Thyroid gland (tissue), 4 donors: ENCODE data around the gene GRAMD2B.

Experiments
- CTCF ChIP-seq, 6 experiments: fragments of 200-600 bp in 3 of 6; fragments of 450-650 bp in 3 of 6; sonication (generic) in 3 of 6; IDR thresholded peaks; one replicate each; pipeline ENCODE4 v1.5.1; 2016 to 2019; ENCODE audit warnings: antibody characterized with exemption in 6 of 6, mild to moderate bottlenecking in 2 of 6, inconsistent platforms in 1 of 6, moderate library complexity in 1 of 6
- POLR2A ChIP-seq, 2 donors: fragments of 450-650 bp; IDR thresholded peaks; one replicate each; pipeline ENCODE4 v1.6.1; 2017; ENCODE audit warnings: antibody characterized with exemption in 2 of 2, mild to moderate bottlenecking in 2 of 2, moderate library complexity in 1 of 2

DNA sequence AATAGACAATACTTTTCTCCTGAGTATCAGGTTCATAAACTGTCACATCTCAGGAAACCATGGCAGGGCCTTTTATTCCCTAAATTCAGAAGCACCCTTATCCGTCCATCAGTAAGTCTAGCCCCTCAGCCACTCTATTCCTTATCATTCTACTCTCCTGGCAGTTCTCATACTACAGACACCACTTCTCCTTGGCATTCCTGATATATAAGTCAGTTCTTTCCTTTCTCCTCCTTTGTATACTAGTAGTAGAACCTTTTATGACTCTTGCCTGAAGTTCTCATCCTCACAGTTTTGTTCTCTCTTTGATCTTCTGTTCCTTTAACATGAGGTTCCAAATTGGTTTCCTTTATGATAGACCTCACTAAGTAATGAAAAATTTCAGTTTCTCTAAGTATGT, 29.3 kb downstream of the GRAMD2B start:
- no peak for TF ChIP-seq CTCF (IDR thresholded peaks at IDR 0.05)
- TF ChIP-seq POLR2A (IDR thresholded peaks at IDR 0.05): no peak
